CD4-positive, alpha-beta T cell treated with Interleukin-12 subunit alpha and Interleukin-12 subunit beta, for 1 hour (primary cell): ENCODE data around the gene NNT.
"Not testable (repeated sequence)": the region's sequence is repeated elsewhere in the genome, so short reads cannot be mapped to it uniquely, and the experiment has no call there.

Experiments
- DNase-seq: peaks from one replicate; pipeline ENCODE4 v3.0.0-alpha.2; 2020

The NNT gene

DNA sequence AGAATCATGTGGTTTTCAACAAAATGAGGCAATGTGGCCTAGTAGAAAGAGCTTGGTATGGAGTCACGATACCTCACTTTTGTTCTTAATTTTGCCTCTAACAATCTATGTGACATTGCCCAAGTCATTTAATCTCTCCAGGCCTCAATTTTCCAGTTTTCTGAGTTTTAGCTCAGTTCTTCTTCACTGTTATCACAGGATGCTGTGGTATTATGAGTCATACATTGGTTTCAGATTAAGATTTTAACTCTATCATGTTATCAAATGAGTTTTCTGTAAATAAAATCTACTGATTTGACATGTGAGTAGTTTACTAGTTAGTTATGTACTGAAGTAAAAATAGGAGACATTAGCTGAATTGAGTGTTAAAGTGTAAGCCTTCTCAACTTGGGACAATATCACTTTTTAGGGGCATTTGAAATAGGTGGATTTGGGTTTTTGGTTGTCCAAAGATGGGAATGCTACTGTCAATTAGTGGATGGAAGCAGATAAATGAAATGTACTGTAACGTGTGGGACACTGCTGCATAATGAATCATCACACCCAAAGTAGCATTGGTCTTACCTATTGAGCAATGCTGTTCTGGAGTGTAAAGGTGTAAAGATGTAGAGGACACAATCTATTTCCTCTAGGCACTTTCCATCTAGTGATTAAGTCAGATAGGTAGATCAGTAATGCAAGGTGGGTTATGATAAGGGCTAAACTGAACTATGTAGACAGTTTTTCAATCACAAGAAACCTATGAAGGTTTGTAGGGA is 73.3 kb downstream of the NNT start:
- DNase-seq, result no peak

DNA sequence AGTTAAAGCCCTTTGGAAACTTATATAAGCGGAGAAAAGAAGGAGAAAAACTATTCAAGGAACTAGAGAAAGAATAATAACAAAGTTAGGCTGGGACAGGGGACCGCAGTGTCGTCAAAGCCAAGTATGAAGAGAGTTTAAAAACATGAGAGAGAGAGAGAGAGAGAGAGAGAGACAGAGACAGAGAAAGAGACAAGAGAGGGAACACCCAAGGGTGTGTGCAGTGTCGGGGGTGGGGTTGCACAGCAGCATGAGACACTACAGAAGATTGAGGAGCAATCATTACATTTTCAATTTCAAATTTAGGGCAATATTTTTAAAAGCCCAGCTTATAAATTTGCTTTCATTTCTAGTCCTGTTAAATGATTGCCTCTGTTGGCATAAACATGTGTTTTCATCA is 74.3 kb downstream of the NNT start:
- DNase-seq, result no peak

DNA sequence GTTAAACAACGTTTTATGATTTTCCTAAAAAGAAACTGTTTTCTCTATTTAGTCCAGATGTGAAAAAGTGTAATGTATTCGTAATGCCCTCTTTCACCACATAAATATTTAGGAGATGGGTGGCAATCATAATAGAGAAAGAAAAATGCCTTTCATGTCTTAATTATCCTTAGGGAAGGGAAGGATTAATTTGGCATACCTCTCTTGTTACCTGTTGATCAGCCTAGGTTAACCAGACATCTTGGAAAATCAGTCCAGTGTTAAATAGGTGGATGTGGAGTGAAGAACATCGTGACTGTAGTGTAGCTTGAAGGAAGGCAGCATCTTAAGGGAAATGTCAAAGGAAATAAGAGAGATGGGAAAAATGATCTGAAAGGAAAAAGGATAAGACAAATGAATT is 76.2 kb downstream of the NNT start:
- DNase-seq, result no peak

- no peak for DNase-seq
These were observed 77.3 kb downstream of the NNT start for GRCh38 chr5:43680286-43680685.

- no peak for DNase-seq
These were observed 81.0 kb downstream of the NNT start for GRCh38 chr5:43683884-43684471.

- no peak for DNase-seq
These were observed 82.4 kb downstream of the NNT start for GRCh38 chr5:43685252-43685950.

- DNase-seq, result no peak
These were observed 84.3 kb downstream of the NNT start for GRCh38 chr5:43687275-43687674.

DNA sequence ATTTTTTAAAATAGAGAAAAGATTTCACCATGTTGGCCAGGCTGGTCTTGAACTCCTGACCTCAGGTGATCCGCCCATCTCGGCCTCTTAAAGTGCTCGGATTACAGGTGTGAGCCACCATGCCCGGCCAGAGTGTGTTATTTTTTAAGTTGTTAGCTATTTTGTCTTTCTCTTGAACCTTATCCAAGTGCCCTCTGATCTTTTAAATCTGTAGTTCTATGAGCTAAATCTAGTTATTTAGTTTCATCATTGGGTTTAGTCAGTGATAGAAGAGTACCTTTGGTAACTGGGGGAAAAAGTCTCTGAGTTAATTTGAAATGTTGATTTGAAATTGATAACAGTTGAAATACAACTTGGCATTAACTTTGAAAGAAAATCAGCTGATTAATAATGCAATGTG is 88.3 kb downstream of the NNT start:
- DNase-seq, result no peak

- no peak for DNase-seq
These were observed 88.9 kb downstream of the NNT start for GRCh38 chr5:43691893-43692292.

- no peak for DNase-seq
These were observed 90.4 kb downstream of the NNT start for GRCh38 chr5:43693411-43693810.

GRCh38 chr5:43694027-43694426 is 91.0 kb downstream of the NNT start:
- no peak for DNase-seq

- not testable (repeated sequence) for DNase-seq
These were observed 93.5 kb downstream of the NNT start for GRCh38 chr5:43696444-43696843.

DNA sequence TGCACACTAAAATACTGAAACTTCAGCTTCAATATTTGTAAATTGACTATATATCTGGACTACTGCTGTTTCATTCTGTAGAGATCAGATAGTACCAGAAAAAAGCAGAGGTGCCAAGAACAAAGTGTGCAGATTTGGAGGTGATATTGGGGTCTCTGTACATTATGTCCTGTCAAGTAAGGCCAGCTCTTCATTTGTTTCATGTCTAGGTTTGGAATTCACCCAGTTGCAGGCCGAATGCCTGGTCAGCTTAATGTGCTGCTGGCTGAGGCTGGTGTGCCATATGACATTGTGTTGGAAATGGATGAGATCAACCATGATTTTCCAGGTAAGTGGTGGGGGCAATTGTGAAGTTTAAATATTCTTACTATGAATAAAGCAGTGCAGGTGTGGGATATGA is 96.9 kb downstream of the NNT start:
- no peak for DNase-seq

DNA sequence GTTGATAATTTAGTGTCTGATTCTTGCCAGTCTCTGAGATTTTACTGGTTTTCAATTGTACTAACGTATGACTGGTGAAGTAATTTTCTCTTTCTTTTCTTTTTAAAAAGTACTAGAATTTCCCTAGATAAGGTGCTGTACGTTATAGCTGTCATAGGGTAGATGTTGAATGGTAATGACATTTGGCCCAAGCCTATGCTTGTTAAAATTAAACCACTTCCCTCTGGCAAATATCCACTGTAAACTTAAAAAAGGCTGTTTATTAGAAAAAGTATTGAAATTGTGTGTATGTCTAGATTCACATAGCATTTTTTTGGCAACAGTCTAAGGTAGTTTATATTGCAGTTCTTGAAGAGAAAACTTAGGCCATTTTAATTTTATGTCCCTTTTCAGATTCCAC is 97.6 kb downstream of the NNT start:
- DNase-seq, result no peak

DNA sequence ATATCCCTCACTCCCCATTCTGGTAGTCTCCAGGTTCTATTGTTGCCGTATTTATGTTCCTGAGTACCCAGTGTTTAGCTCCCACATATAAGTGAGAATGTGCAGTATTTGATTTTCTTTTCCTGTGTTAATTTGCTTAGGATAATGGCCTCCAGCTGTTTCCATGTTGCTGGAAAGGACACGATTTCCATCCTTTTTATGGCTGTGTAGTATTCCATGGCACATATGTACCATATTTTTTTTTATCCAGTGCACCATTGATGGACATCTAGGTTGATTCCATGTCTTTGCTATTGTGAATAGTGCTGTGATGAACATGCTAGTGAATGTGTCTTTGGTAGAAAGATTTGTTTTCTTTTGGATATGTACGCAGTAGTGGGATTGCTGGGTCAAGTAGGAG is 98.2 kb downstream of the NNT start:
- no peak for DNase-seq

DNA sequence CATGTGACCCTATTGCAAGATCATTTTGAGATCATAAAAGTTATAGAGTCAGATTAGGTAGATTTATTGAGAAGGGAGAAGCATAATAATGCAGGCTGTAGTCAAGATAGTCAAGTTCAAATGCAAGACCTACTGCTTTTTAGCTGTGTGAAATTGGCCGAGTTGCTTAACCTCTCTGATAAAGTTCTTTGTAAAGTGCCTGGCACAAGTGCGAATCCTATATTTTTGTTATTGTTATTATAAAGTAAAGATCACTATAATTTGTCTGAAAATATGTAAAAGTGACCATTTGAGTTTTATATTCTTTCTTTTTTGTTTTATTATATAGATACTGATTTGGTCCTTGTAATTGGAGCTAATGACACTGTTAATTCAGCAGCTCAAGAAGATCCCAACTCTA is 99.3 kb downstream of the NNT start:
- no peak for DNase-seq

DNA sequence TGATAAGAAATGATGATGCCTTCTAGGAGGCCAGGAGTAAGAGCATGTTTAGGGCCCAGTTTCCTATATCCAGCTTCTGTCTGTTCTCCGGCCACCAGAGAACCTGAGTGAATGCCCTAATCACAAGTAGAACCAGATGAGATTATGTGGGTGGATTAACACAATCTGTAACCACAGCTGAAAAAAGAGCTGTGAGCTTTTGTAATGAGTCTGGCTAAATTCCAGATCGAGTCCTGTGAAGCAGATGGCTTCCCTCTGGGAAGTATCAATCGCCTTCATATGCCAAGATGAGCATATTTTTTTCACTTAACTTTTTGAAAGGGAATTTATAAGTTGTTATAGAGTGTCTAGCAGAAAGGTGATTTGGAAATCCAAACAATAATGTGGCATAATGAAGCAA is 99.8 kb downstream of the NNT start:
- DNase-seq, result no peak

DNA sequence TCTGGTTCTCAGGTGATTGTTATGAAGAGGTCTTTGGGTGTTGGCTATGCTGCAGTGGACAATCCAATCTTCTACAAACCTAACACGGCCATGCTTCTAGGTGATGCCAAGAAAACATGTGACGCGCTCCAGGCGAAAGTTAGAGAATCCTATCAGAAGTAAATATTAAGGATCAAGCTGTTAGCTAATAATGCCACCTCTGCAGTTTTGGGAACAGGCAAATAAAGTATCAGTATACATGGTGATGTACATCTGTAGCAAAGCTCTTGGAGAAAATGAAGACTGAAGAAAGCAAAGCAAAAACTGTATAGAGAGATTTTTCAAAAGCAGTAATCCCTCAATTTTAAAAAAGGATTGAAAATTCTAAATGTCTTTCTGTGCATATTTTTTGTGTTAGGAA is 101.3 kb downstream of the NNT start:
- DNase-seq, result no peak

DNA sequence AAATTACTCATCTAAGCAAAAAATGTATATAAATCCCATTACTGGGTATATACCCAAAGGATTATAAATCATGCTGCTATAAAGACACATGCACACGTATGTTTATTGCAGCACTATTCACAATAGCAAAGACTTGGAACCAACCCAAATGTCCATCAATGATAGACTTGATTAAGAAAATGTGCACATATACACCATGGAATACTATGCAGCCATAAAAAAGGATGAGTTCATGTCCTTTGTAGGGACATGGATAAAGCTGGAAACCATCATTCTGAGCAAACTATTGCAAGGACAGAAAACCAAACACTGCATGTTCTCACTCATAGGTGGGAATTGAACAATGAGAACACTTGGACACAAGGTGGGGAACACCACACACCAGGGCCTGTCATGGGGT is 103.6 kb downstream of the NNT start:
- not testable (repeated sequence) for DNase-seq

GRCh38 chr5:43711496-43711895 is 108.5 kb downstream of the NNT start:
- DNase-seq, result no peak

- DNase-seq, result no peak
These were observed 109.1 kb downstream of the NNT start for GRCh38 chr5:43712081-43712480.

DNA sequence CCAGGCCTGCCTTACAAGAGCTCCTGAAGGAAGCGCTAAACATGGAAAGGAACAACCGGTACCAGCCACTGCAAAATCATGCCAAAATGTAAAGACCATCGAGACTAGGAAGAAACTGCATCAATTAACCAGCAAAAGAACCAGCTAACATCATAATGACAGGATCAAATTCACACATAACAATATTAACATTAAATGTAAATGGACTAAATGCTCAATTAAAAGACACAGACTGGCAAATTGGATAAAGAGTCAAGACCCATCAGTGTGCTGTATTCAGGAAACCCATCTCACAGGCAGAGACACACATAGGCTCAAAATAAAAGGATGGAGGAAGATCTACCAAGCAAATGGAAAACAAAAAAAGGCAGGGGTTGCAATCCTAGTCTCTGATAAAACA is 116.8 kb downstream of the NNT start:
- not testable (repeated sequence) for DNase-seq

GRCh38 chr5:43728581-43728980 is 125.6 kb downstream of the NNT start:
- no peak for DNase-seq

GRCh38 chr5:43729846-43730478 is 127.0 kb downstream of the NNT start:
- DNase-seq, result no peak
